ENCODE measurements around the gene TXNDC16.
"Not testable (repeated sequence)": the region's sequence is repeated elsewhere in the genome, so short reads cannot be mapped to it uniquely, and the experiment has no call there.

- TF ChIP-seq CTCF, POLR2AphosphoS5, POLR2A, EP300 (IDR thresholded peaks at IDR 0.05): not testable (repeated sequence)
These were observed 16.1 kb upstream of the TXNDC16 start for GRCh38 chr14:52568454-52568853.
